MG63 (cell line): ENCODE results near the gene IQCE. TPM values are rescaled to one million over a fixed set of nuclear protein-coding genes. Genes with fewer than 3 reads are reported as not detected.

Experiments
- DNase-seq: peaks from one replicate; pipeline ENCODE4 v3.0.0-alpha.2; 2020
- H3K27me3 ChIP-seq: fragments of 250-450 bp; sonication (Bioruptor Pico); 2 replicates; pipeline ENCODE4 v1.5.1; 2020; ENCODE audit warnings: mild to moderate bottlenecking, moderate library complexity
- H3K36me3 ChIP-seq: fragments of 250-450 bp; sonication (Bioruptor Pico); 2 replicates; pipeline ENCODE4 v1.5.1; 2020; ENCODE audit warnings: mild to moderate bottlenecking, moderate library complexity
- H3K4me3 ChIP-seq: fragments of 250-450 bp; sonication (Bioruptor Pico); 2 replicates; pipeline ENCODE4 v1.5.1; 2020; ENCODE audit warnings: mild to moderate bottlenecking, moderate library complexity
- H3K9me3 ChIP-seq: fragments of 250-450 bp; sonication (Bioruptor Pico); 2 replicates; pipeline ENCODE4 v1.5.1; 2020; ENCODE audit warnings: mild to moderate bottlenecking, moderate library complexity
- total RNA-seq: library from RNA; depleted of rRNA; stranded (reverse); fragments of >200 nt; shearing (Covaris generic); gene quantifications from 2 replicates; pipeline ENCODE4 v1.2.3, GENCODE V29; 2014; ENCODE audit warnings: low replicate concordance; rRNA removed

The IQCE gene
- total RNA-seq = 8.6 and 18.2 TPM in 2 replicates

DNA sequence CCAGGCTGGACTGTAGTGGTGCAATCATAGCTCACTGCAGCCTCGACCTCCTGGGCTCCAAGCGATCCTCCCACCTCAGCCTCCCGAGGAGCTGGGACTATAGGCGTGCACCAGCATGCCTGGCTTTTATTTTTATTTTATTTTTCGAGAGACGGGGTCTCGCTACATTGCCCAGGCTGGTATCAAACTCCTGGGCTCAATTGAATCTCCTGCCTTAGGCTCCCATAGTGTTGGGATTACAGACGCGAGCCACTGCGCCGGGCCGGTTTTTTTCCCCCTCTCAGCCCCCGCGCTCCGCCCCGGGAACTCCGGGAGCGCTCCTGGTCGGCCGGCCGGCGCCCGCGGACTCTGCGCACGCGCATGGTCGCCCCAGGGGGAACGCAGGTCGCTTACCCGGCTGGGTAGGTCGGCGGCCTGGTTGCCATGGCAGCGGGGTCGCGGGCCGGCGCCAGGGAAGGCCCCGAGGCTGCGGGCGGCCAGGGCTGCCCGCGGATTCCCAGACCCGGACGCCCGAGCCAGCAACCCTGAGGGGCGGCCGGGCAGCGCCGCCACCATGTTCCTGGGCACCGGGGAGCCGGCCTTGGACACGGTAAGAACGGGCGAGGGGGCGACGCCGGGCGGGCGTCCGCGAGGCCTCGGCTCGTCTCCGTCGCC lies at the start of gene IQCE:
IQCE (plus strand) TSS at position 351 of the 654 bp plus-strand sequence; CDS start at position 554, 203 bp downstream.
- Histone ChIP-seq H3K4me3 (peak within 1 kb of the TSS; percentile 79), H3K27me3 (no peaks in the 10 kb centered on the region), H3K36me3 (0 out of 2 replicates have a peak, but pooled peaks cover 2% of the 10 kb centered on the region), H3K9me3 (no peaks in the 10 kb centered on the region)
- DNase-seq = peak; percentile 92

GRCh38 chr7:2509298-2509906 lies 49.4 kb upstream of the IQCE start:
- Histone ChIP-seq H3K4me3 (no peak overlapping the region), H3K9me3 (no peaks in the 10 kb centered on the region), H3K36me3 (no peaks in the 10 kb centered on the region), H3K27me3 (no peaks in the 10 kb centered on the region)
- no peak for DNase-seq

DNA sequence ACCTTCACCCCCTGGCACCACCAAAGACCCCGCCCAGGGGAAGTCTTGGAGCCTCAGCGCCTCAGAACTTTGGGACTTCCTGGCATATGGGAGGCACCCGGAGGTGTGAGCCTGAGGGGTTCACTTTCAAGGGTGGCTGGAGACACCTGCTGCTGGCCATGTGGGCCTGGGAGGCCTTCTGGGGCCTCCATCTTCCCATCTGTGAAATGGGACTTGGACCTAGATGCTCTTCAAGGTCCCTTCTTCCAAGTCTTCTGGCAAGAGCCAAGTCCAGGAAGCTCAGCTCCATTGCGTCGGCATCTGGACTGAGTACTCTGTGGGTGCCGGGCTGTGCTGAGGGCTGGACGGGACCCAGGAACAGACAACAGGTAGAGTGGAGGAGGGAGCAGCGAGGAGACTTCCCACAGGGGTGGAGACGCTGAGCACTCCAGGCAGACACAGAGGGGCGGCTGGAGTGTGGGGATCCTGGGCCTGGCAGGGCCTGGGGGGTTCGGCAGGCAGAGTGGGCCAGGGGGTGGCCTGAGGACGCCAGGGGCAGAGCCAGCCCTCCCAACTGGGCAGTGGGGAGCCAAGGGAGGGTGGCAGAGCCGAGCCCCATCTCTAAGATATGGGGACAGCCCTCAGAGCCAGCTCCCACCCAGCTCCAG lies 48.5 kb upstream of the IQCE start:
- Histone ChIP-seq H3K36me3 (no peaks in the 10 kb centered on the region), H3K27me3 (no peaks in the 10 kb centered on the region), H3K9me3 (no peaks in the 10 kb centered on the region), H3K4me3 (no peak overlapping the region)
- DNase-seq = no peak

GRCh38 chr7:2510909-2511768 lies 47.6 kb upstream of the IQCE start:
- H3K36me3 ChIP-seq = no peaks in the 10 kb centered on the region
- no peaks in the 10 kb centered on the region for H3K27me3 ChIP-seq
- DNase-seq = no peak
- H3K9me3 ChIP-seq = no peaks in the 10 kb centered on the region
- H3K4me3 ChIP-seq = no peak overlapping the region

- H3K9me3 ChIP-seq = no peaks in the 10 kb centered on the region
- DNase-seq = no peak
- no peak overlapping the region for H3K4me3 ChIP-seq
- no peaks in the 10 kb centered on the region for H3K27me3 ChIP-seq
- no peaks in the 10 kb centered on the region for H3K36me3 ChIP-seq
Measured at GRCh38 chr7:2511769-2512168, 47.0 kb upstream of the IQCE start.

- no peaks in the 10 kb centered on the region for H3K27me3 ChIP-seq
- DNase-seq = peak; percentile 38
- H3K9me3 ChIP-seq = no peaks in the 10 kb centered on the region
- no peak overlapping the region for H3K4me3 ChIP-seq
- H3K36me3 ChIP-seq = no peaks in the 10 kb centered on the region
Measured at GRCh38 chr7:2512179-2512661, 46.6 kb upstream of the IQCE start.

DNA sequence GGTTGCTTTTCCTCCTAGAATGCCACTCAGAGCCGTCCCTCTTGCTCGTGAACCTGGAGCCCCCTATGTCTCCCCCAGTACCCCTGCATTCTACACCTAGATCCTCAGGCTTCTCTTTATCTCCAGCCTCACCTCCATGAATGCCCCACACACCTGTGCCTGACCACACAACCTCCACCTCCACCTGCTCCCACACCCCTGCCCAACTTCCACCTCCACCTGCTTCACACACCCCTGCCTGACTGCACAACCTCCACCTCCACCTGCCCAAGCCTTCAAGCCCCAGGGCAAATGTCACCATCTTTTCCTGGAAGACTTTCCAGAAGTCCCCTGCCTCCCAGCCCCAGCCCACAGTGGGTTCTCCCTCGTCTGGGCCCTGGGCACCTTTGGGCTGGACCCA lies 46.1 kb upstream of the IQCE start:
- H3K9me3 ChIP-seq = no peaks in the 10 kb centered on the region
- H3K4me3 ChIP-seq = no peak overlapping the region
- DNase-seq = no peak
- no peaks in the 10 kb centered on the region for H3K36me3 ChIP-seq
- H3K27me3 ChIP-seq = no peaks in the 10 kb centered on the region

DNA sequence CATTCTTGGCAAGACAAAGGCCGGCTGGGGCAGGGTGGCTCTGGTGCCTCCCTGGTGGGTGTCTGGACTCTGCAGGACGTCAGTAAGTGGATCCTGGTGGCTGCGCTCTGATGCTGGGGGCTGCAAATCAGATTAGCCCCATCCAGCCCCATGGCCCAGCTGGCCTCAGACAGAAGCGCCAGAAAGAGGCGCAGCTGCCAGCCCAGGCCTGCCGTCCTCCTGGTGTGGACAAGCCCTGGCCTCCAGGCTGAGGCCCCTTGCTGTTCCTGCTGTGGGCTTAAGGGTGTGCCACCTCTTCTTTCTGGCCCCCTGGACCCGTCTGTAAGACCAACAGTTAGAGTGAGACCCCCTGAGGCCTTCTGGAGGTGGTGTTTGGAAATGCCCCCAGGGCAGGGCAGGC lies 45.1 kb upstream of the IQCE start:
- H3K9me3 ChIP-seq = no peaks in the 10 kb centered on the region
- no peak for DNase-seq
- H3K27me3 ChIP-seq = no peaks in the 10 kb centered on the region
- no peak overlapping the region for H3K4me3 ChIP-seq
- no peaks in the 10 kb centered on the region for H3K36me3 ChIP-seq

DNA sequence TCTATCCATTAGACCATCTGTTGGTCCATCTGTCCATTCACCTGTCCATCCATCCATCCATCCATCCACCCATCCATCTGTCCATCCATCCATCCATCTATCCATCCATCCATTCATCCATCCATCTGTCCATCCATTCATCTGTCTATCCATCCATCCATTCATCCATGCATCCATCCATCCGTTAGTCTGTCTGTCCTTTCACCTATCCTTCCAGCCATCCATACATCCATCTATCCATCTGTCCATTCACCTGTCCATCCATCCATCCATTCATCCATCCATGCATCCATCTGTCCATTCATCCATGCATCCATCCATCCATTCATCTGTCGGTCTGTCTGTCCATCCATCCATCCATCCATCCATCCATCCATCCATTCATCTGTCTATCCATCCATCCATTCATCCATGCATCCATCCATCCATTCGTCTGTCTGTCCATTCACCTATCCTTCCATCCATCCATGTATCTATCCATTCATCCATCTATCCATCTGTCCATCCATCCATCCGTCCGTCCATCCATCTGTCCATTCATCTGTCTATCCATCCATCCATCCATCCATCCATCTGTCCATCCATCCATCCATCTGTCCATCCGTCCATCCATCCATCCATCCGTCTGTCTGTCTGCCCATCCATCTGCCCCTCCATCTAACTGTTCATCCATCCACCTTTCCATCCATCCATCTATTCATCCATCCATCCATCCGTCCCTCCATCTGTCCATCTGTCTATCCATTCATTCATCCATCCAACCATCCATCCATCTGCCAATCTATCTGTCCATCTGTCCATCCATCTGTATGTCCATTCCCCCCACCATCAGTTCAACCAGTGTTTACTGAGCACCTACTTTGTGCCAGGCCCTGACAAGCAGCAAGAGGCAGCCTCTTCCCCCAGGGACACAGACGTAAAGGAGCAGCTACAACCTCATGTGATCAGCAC lies 44.0 kb upstream of the IQCE start:
- Histone ChIP-seq H3K36me3 (no peaks in the 10 kb centered on the region), H3K4me3 (no peak overlapping the region), H3K9me3 (no peaks in the 10 kb centered on the region), H3K27me3 (no peaks in the 10 kb centered on the region)
- DNase-seq = no peak

GRCh38 chr7:2515424-2516193 lies 43.2 kb upstream of the IQCE start:
- Histone ChIP-seq H3K36me3 (no peaks in the 10 kb centered on the region), H3K9me3 (no peaks in the 10 kb centered on the region), H3K27me3 (no peaks in the 10 kb centered on the region), H3K4me3 (no peak overlapping the region)
- peak; percentile 25 for DNase-seq

- no peak overlapping the region for H3K4me3 ChIP-seq
- DNase-seq = peak; percentile 23
- no peaks in the 10 kb centered on the region for H3K36me3 ChIP-seq
- H3K27me3 ChIP-seq = no peaks in the 10 kb centered on the region
- no peaks in the 10 kb centered on the region for H3K9me3 ChIP-seq
Measured at GRCh38 chr7:2516194-2516555, 42.6 kb upstream of the IQCE start.

- no peak overlapping the region for H3K4me3 ChIP-seq
- H3K27me3 ChIP-seq = no peaks in the 10 kb centered on the region
- no peaks in the 10 kb centered on the region for H3K9me3 ChIP-seq
- peak; percentile 75 for DNase-seq
- H3K36me3 ChIP-seq = no peaks in the 10 kb centered on the region
Measured at GRCh38 chr7:2517026-2517425, 41.8 kb upstream of the IQCE start.

GRCh38 chr7:2517678-2518507 lies 40.9 kb upstream of the IQCE start:
- Histone ChIP-seq H3K36me3 (no peaks in the 10 kb centered on the region), H3K4me3 (no peak overlapping the region), H3K27me3 (no peaks in the 10 kb centered on the region), H3K9me3 (no peaks in the 10 kb centered on the region)
- no peak for DNase-seq

DNA sequence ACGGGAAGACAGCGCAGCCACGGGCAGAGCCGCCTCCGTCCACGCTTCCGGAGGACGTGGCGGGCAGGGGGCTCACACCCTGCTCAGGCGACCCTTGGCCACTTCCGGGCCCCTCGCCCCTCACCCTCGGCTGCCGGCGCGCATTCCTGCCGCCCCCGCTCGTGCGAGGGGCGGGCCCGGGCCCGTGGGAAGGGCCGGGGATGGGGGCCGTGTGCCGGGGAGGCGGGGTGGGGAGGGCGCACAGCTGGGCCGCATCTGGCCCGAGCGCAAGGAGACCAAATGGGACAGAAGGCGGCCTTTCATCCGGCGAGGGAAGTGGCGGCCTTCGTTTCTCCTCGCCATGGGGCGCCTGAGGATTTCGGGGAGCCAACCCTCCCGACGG lies 40.1 kb upstream of the IQCE start:
- H3K36me3 ChIP-seq = no peaks in the 10 kb centered on the region
- DNase-seq = no peak
- H3K9me3 ChIP-seq = no peaks in the 10 kb centered on the region
- no peaks in the 10 kb centered on the region for H3K27me3 ChIP-seq
- peak overlapping the region; percentile 41; the same call in 1 of the 2 replicates for H3K4me3 ChIP-seq
